Neural cell (in vitro differentiated cells): ENCODE measurements around the gene SLC12A3.

Source experiments
- CTCF ChIP-seq: fragments of 450-650 bp; IDR thresholded peaks from 2 replicates; pipeline ENCODE4 v1.5.1; 2014; ENCODE audit warnings: antibody characterized with exemption, mild to moderate bottlenecking, moderate library complexity; ENCODE audit not compliant: poor library complexity, severe bottlenecking
- EP300 ChIP-seq: fragments of 450-650 bp; conservative IDR thresholded peaks from 2 replicates; pipeline ENCODE4 v1.6.1; 2014; ENCODE audit warnings: antibody characterized with exemption, mild to moderate bottlenecking, moderate library complexity; ENCODE audit not compliant: poor library complexity, severe bottlenecking
- EZH2 ChIP-seq: fragments of 200-600, 300-800 bp; shearing (Covaris generic), sonication (generic); IDR thresholded peaks from 2 replicates; pipeline ENCODE4 v1.6.1; 2014; ENCODE audit warnings: antibody characterized with exemption, low read length, borderline replicate concordance, mild to moderate bottlenecking; ENCODE audit not compliant: insufficient read depth, poor library complexity, severe bottlenecking
- MXI1 ChIP-seq: fragments of 450-650 bp; conservative IDR thresholded peaks from 2 replicates; pipeline ENCODE4 v1.6.1; 2014; ENCODE audit warnings: antibody characterized with exemption, mild to moderate bottlenecking; ENCODE audit not compliant: poor library complexity, severe bottlenecking
- POLR2AphosphoS5 ChIP-seq: IDR thresholded peaks from 2 replicates; pipeline ENCODE4 v1.6.1; 2012
- RAD21 ChIP-seq: fragments of 450-650 bp; conservative IDR thresholded peaks from 2 replicates; pipeline ENCODE4 v1.6.1; 2014; ENCODE audit warnings: antibody characterized with exemption, mild to moderate bottlenecking, moderate library complexity
- REST ChIP-seq: IDR thresholded peaks from 2 replicates; pipeline ENCODE4 v1.6.1; 2012; ENCODE audit warnings: borderline replicate concordance
- SMC3 ChIP-seq: fragments of 450-650 bp; conservative IDR thresholded peaks from 2 replicates; pipeline ENCODE4 v1.6.1; 2014; ENCODE audit warnings: antibody characterized with exemption, mild to moderate bottlenecking, moderate library complexity; ENCODE audit not compliant: poor library complexity
- TAF1 ChIP-seq: IDR thresholded peaks from 2 replicates; pipeline ENCODE4 v1.6.1; 2012; ENCODE audit warnings: low read depth

- no peak for TF ChIP-seq RAD21
- TF ChIP-seq CTCF: no peak
- no peak for TF ChIP-seq EZH2
- TF ChIP-seq TAF1: no peak
- no peak for TF ChIP-seq POLR2AphosphoS5
- no peak for TF ChIP-seq REST
- TF ChIP-seq EP300: no peak
- no peak for TF ChIP-seq MXI1
- TF ChIP-seq SMC3: no peak
Measured at GRCh38 chr16:56896244-56896643, 31.2 kb downstream of the SLC12A3 start.
